HEK293T (cell line): ENCODE data around the gene POLR1F.

ENCODE experiments used
- CTCF ChIA-PET: fragments of 350-600 bp; formaldehyde crosslinking; extraction: SDS; loops from one replicate; lab custom pipeline; 2021; ENCODE audit warnings: antibody characterized with exemption, inconsistent platforms; lab: Yijun Ruan, JAX
- POLR2A ChIA-PET: fragments of 350-600 bp; formaldehyde crosslinking; extraction: SDS; loops from one replicate; lab custom pipeline; 2020; ENCODE audit warnings: antibody characterized with exemption, inconsistent platforms; lab: Yijun Ruan, JAX
- DNase-seq: peaks from one replicate; pipeline ENCODE4 v3.0.0; 2012; ENCODE audit warnings: mixed read lengths; ENCODE audit errors: extremely low spot score
- ARNT ChIP-seq: fragments of 450-650 bp; IDR thresholded peaks from 2 replicates; pipeline ENCODE4 v1.6.1; 2017; ENCODE audit warnings: mild to moderate bottlenecking
- BHLHE40 ChIP-seq: fragments of 450-650 bp; IDR thresholded peaks from 2 replicates; pipeline ENCODE4 v1.6.1; 2016; ENCODE audit warnings: mild to moderate bottlenecking, moderate library complexity, borderline replicate concordance
- CTBP1 ChIP-seq: fragments of 450-650 bp; IDR thresholded peaks from 2 replicates; pipeline ENCODE4 v1.6.1; 2016; ENCODE audit warnings: borderline replicate concordance
- ELF4 ChIP-seq: fragments of 450-650 bp; IDR thresholded peaks from 2 replicates; pipeline ENCODE4 v1.6.1; 2017; ENCODE audit warnings: antibody characterized with exemption
- FOXA1 ChIP-seq: fragments of 450-650 bp; IDR thresholded peaks from 2 replicates; pipeline ENCODE4 v1.6.1; 2016; ENCODE audit warnings: mild to moderate bottlenecking
- FOXK2 ChIP-seq: fragments of 450-650 bp; IDR thresholded peaks from 2 replicates; pipeline ENCODE4 v1.6.1; 2016; ENCODE audit warnings: mild to moderate bottlenecking
- FOXM1 ChIP-seq: fragments of 450-650 bp; IDR thresholded peaks from 2 replicates; pipeline ENCODE4 v1.6.1; 2017; ENCODE audit warnings: mild to moderate bottlenecking, borderline replicate concordance
- HDGF ChIP-seq: fragments of 450-650 bp; IDR thresholded peaks from 2 replicates; pipeline ENCODE4 v1.6.1; 2017; ENCODE audit warnings: antibody characterized with exemption, borderline replicate concordance
- L3MBTL2 ChIP-seq: fragments of 450-650 bp; conservative IDR thresholded peaks from 2 replicates; pipeline ENCODE4 v1.6.1; 2016; ENCODE audit warnings: mild to moderate bottlenecking
- LEF1 ChIP-seq: fragments of 450-650 bp; IDR thresholded peaks from 2 replicates; pipeline ENCODE4 v1.6.1; 2017; ENCODE audit warnings: mild to moderate bottlenecking, borderline replicate concordance
- NFRKB ChIP-seq: fragments of 450-650 bp; IDR thresholded peaks from 2 replicates; pipeline ENCODE4 v1.6.1; 2016; ENCODE audit warnings: mild to moderate bottlenecking, moderate library complexity
- PKNOX1 ChIP-seq: fragments of 450-650 bp; IDR thresholded peaks from 2 replicates; pipeline ENCODE4 v1.6.1; 2016
- SP1 ChIP-seq: fragments of 450-650 bp; IDR thresholded peaks from 2 replicates; pipeline ENCODE4 v1.6.1; 2017
- SUZ12 ChIP-seq: fragments of 450-650 bp; IDR thresholded peaks from 2 replicates; pipeline ENCODE4 v1.6.1; 2016; ENCODE audit warnings: mild to moderate bottlenecking
- TARDBP ChIP-seq: fragments of 450-650 bp; IDR thresholded peaks from 2 replicates; pipeline ENCODE4 v1.6.1; 2016
- ZNF384 ChIP-seq: fragments of 450-650 bp; IDR thresholded peaks from 2 replicates; pipeline ENCODE4 v1.6.1; 2016

POLR1F gene, protein sequence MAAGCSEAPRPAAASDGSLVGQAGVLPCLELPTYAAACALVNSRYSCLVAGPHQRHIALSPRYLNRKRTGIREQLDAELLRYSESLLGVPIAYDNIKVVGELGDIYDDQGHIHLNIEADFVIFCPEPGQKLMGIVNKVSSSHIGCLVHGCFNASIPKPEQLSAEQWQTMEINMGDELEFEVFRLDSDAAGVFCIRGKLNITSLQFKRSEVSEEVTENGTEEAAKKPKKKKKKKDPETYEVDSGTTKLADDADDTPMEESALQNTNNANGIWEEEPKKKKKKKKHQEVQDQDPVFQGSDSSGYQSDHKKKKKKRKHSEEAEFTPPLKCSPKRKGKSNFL

GRCh38 chr7:19708397-19709248, at the start of gene POLR1F:
Gene POLR1F (minus strand): TSS chr7:19709037. CDS start chr7:19709016, 21 bp downstream.
- DNase-seq, result peak; percentile 89
- ChIA-PET CTCF (interaction anchor here (0.6 to 1.0 kb wide), 7 partner anchors 64 to 991 kb away, joined by 3 to 5 read pairs (median 3); no protein-coding TSS in a partner anchor), POLR2A (interaction anchor here (0.6 to 1.4 kb wide), 5 partner anchors 8 to 652 kb away, joined by 3 to 5 read pairs (median 4); partner anchors contain the start of gene ITGB8)
- TF ChIP-seq LEF1 (no peak), ELF4 (peak; percentile 85), HDGF (no peak), NFRKB (peak; percentile 29; the same call in 1 of the 2 replicates), TARDBP (no peak), L3MBTL2 (peak; percentile 96), BHLHE40 (no peak), PKNOX1 (no peak), SUZ12 (no peak), CTBP1 (no peak)

- POLR2A ChIA-PET, result no interaction called here
- TF ChIP-seq FOXA1, result no peak
- TF ChIP-seq ZNF384, result peak; percentile 78; the same call in 1 of the 2 replicates
- no peak for TF ChIP-seq SUZ12
- TF ChIP-seq LEF1, result no peak
- CTCF ChIA-PET, result interaction anchor here (0.6 to 1.4 kb wide), 4 partner anchors 53 to 576 kb away, joined by 3 to 5 read pairs (median 3); partner anchors contain the start of gene ITGB8
- peak; percentile 8 for DNase-seq
Observed at GRCh38 chr7:19754521-19755116, 45.8 kb upstream of the POLR1F start.

DNA sequence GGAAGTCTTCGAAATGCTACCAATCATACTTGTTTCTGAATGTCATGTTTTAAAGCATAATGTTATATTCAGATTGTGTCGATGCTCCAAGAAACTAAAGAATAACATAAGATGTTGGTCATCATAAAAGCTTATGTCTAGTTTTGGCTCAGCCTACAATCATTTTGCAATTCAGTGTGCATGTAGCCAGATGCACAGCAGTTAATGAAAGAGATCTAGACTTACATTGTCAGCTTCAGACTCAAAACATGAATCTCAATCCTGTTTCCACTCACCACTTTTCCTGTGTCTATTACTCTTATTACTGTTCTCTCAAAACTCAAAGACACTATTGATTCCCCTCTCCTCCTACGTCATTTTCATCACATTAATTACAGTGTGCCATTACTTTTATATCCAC, 43.2 kb upstream of the POLR1F start:
- TF ChIP-seq SP1, result no peak
- TF ChIP-seq NFRKB, result no peak
- no peak for TF ChIP-seq L3MBTL2
- no peak for TF ChIP-seq BHLHE40
- TF ChIP-seq HDGF, result no peak
- TF ChIP-seq FOXK2, result no peak
- no peak for TF ChIP-seq LEF1
- no peak for TF ChIP-seq FOXM1
- no peak for TF ChIP-seq PKNOX1
- no peak for TF ChIP-seq ZNF384
- no peak for TF ChIP-seq TARDBP
- no peak for TF ChIP-seq CTBP1
- TF ChIP-seq SUZ12, result no peak
- TF ChIP-seq FOXA1, result no peak
- no peak for TF ChIP-seq ELF4
- CTCF ChIA-PET, result no interaction called here

DNA sequence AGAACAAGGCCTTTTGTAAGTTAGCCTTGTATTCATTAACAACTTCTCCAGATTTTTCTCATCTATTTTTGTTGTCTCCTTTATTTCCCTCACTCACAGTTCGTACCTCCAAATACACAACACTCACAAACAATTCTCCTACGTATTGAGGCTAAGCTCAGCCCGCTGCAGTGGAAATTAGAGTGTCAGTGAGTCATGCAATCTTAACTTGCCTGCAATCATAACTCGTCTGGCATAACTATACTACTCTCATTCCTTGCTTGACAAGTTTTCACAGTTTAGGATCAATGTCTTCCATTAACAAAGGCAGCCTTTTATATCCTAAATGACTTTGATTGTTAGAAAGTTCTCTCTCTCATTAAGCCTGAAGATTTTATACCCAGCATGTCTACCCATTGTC, 40.8 kb upstream of the POLR1F start:
- CTCF ChIA-PET, result no interaction called here
- DNase-seq, result no peak
- POLR2A ChIA-PET, result no interaction called here
- TF ChIP-seq HDGF, result no peak
- no peak for TF ChIP-seq PKNOX1
- TF ChIP-seq ZNF384, result no peak
- TF ChIP-seq NFRKB, result no peak
- no peak for TF ChIP-seq CTBP1
- no peak for TF ChIP-seq LEF1
- no peak for TF ChIP-seq SP1
- TF ChIP-seq BHLHE40, result no peak
- no peak for TF ChIP-seq FOXK2
- no peak for TF ChIP-seq TARDBP
- TF ChIP-seq FOXA1, result no peak
- no peak for TF ChIP-seq ARNT
- no peak for TF ChIP-seq SUZ12
- TF ChIP-seq FOXM1, result no peak
- TF ChIP-seq L3MBTL2, result no peak
- TF ChIP-seq ELF4, result no peak

More for the DNA sequence above, 43.2 kb upstream of the POLR1F start:
- no peak for DNase-seq
- POLR2A ChIA-PET, result no interaction called here

DNA sequence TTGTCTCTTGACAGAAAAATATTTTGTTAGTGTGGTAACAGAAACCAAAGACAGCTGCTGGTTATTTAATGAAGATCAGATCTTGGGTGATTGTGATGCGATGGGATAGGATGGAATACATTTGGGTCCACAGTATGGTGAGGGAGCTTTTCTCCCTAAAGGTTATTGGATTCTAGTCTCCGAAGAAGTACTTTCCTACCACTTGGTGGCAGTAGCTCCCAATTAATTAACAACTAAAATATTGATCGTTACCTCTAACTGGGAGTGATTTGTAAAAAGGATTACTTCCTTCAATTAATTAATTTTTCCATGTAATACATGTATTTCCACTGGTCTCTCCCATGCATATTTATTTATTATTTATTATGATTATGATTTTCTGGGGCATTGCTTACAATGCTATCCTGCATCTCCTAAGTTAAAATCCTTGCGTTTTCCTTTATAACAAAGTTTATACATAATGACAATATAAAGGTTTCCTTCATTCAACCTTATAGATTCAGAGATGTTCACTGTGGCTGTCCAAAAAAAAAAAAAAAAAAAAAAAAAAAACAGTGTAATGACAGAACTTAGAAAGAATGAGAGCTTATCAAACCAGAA, 39.0 kb upstream of the POLR1F start:
- DNase-seq, result peak; percentile 39
- TF ChIP-seq HDGF (no peak), SP1 (no peak), ZNF384 (no peak), CTBP1 (no peak), ARNT (no peak), LEF1 (no peak), L3MBTL2 (no peak), TARDBP (no peak), ELF4 (no peak), SUZ12 (no peak), PKNOX1 (no peak), NFRKB (no peak), BHLHE40 (no peak), FOXM1 (no peak), FOXA1 (no peak)
- ChIA-PET POLR2A (no interaction called here), CTCF (interaction anchor here (0.6 to 2.0 kb wide), 8 partner anchors 34 to 853 kb away, joined by 3 to 17 read pairs (median 4); no protein-coding TSS in a partner anchor)
